ENCODE measurements around the gene FGD3.

Gene FGD3

GRCh38 chr9:93033531-93033930, 86.2 kb downstream of the FGD3 start:
- no peak overlapping the region for H3K4me3 ChIP-seq (ENCODE audit: low read depth, low read length)
- TF ChIP-seq CTCF (IDR thresholded peaks at IDR 0.05; ENCODE audit: insufficient read depth, low read depth, low read length, missing control alignments): no peak
- DNase-seq (ENCODE audit: low read depth): no peak

DNA sequence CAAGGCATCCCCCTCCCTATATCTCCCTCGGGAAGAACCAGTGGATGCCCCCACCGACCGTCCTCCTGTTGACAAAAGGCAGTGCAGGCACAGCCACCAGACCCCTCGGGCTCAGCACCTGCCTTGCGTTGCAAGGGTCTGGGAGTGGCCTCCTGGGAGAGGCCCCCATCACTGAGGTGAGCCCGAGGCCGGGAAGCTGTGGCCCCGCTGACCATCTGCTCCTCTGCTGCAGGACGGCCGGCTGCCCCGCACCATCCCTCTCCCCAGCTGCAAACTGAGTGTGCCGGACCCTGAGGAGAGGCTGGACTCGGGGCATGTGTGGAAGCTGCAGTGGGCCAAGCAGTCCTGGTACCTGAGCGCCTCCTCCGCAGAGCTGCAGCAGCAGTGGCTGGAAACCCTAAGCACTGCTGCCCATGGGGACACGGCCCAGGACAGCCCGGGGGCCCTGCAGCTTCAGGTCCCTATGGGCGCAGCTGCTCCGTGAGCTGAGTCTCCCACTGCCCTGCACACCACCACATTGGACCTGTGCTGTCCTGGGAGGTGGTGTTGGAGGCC, 87.9 kb downstream of the FGD3 start:
- no peak for DNase-seq (ENCODE audit: low read depth)
- TF ChIP-seq CTCF (IDR thresholded peaks at IDR 0.05; ENCODE audit: insufficient read depth, low read depth, low read length, missing control alignments): no peak
- H3K4me3 ChIP-seq (ENCODE audit: low read depth, low read length): no peak overlapping the region

- DNase-seq (ENCODE audit: low read depth): no peak
- H3K4me3 ChIP-seq (ENCODE audit: low read depth, low read length): no peak overlapping the region
Measured at GRCh38 chr9:93035821-93036351, 88.6 kb downstream of the FGD3 start.

GRCh38 chr9:93036887-93037475, 89.7 kb downstream of the FGD3 start:
- TF ChIP-seq CTCF (IDR thresholded peaks at IDR 0.05; ENCODE audit: insufficient read depth, low read depth, low read length, missing control alignments): no peak
- H3K4me3 ChIP-seq (ENCODE audit: low read depth, low read length): no peak overlapping the region
- DNase-seq (ENCODE audit: low read depth): no peak

More at GRCh38 chr9:93035821-93036351, 88.6 kb downstream of the FGD3 start:
- TF ChIP-seq CTCF (IDR thresholded peaks at IDR 0.05; ENCODE audit: insufficient read depth, low read depth, low read length, missing control alignments): no peak

DNA sequence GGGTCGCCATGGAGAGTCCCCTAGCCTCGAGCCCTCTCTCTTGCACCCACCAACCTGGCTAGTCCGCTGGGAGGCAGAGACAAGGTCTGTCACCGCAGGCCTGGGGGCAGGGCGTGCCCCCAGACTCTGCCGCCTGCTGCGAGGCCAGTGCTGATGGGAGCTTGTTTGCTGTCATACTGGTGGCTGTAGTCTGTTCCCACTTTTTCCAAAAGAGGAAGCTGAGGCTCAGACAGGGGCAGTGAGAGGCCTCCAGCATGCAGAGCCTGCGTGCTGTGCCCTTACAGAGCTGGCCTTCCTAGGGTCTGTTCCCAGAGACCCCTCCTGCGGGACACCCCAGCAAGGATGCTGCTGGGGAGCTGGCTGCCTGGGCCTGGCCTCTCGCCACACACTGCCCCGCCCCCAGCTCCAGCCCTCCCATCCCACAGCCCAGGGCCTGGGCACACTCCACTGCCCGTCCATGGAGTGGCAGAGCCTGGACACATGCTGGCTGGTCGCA, 90.2 kb downstream of the FGD3 start:
- no peak for DNase-seq (ENCODE audit: low read depth)
- TF ChIP-seq CTCF (IDR thresholded peaks at IDR 0.05; ENCODE audit: insufficient read depth, low read depth, low read length, missing control alignments): no peak

GRCh38 chr9:93038918-93039317, 91.6 kb downstream of the FGD3 start:
- DNase-seq (ENCODE audit: low read depth): no peak
- H3K4me3 ChIP-seq (ENCODE audit: low read depth, low read length): no peak overlapping the region
- TF ChIP-seq CTCF (IDR thresholded peaks at IDR 0.05; ENCODE audit: insufficient read depth, low read depth, low read length, missing control alignments): no peak

More for the DNA sequence above, 90.2 kb downstream of the FGD3 start:
- no peak overlapping the region for H3K4me3 ChIP-seq (ENCODE audit: low read depth, low read length)
